ENCODE results near the gene ARHGEF17.
"Not testable (repeated sequence)": the region's sequence is repeated elsewhere in the genome, so short reads cannot be mapped to it uniquely, and the experiment has no call there.

The ARHGEF17 gene, protein sequence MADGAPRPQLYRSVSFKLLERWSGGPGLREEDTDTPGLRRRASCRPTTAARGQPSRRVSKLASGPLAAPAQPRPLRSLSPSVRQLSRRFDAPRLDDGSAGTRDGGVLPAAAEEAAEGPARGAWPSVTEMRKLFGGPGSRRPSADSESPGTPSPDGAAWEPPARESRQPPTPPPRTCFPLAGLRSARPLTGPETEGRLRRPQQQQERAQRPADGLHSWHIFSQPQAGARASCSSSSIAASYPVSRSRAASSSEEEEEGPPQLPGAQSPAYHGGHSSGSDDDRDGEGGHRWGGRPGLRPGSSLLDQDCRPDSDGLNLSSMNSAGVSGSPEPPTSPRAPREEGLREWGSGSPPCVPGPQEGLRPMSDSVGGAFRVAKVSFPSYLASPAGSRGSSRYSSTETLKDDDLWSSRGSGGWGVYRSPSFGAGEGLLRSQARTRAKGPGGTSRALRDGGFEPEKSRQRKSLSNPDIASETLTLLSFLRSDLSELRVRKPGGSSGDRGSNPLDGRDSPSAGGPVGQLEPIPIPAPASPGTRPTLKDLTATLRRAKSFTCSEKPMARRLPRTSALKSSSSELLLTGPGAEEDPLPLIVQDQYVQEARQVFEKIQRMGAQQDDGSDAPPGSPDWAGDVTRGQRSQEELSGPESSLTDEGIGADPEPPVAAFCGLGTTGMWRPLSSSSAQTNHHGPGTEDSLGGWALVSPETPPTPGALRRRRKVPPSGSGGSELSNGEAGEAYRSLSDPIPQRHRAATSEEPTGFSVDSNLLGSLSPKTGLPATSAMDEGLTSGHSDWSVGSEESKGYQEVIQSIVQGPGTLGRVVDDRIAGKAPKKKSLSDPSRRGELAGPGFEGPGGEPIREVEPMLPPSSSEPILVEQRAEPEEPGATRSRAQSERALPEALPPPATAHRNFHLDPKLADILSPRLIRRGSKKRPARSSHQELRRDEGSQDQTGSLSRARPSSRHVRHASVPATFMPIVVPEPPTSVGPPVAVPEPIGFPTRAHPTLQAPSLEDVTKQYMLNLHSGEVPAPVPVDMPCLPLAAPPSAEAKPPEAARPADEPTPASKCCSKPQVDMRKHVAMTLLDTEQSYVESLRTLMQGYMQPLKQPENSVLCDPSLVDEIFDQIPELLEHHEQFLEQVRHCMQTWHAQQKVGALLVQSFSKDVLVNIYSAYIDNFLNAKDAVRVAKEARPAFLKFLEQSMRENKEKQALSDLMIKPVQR (N-terminal part only)

DNA sequence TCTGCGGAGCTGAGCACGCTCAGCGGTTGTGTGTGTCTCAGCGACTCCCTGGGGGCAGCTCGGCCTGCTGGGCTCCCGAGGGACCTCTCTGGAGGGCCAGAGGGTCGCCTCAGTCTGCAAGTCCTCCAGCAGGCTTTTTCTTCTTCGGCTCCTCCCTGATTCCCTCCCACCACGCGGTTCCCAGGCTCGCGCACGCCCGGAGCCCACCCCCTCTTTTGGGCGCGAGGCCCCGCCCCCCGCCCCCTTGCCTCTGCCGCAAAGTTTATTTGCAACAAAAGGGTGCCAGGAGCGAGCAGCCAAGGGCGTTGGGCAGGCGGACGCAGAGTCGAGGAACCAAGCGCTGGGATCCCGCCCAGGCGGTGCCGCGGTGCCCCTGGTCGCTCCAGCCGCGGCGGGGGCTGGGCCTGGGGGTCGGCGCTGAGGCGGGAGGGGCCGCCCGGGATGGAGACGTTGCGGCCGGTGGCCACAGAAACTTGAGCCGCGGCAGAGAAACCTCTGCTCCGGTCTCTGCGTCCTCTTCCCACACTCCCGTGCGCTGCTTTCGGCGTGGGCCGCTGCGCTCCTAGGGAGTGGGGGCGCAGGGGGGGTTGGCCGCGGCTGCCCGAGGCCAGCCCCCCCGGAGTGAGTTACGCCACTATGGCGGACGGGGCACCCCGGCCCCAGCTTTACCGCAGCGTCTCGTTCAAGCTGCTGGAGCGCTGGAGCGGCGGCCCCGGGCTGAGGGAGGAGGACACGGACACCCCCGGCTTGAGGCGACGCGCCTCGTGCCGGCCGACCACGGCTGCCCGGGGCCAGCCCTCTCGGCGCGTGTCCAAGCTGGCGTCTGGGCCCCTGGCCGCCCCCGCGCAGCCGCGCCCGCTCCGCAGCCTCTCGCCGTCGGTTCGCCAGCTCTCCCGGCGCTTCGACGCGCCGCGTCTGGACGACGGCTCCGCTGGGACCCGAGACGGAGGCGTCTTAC is at the start of gene ARHGEF17:
Gene ARHGEF17 (plus strand): TSS at position 274 of the 958 bp plus-strand sequence. CDS start 363 bp downstream, at position 637.
- DNase-seq (ENCODE audit: low spot score), result no peak

DNA sequence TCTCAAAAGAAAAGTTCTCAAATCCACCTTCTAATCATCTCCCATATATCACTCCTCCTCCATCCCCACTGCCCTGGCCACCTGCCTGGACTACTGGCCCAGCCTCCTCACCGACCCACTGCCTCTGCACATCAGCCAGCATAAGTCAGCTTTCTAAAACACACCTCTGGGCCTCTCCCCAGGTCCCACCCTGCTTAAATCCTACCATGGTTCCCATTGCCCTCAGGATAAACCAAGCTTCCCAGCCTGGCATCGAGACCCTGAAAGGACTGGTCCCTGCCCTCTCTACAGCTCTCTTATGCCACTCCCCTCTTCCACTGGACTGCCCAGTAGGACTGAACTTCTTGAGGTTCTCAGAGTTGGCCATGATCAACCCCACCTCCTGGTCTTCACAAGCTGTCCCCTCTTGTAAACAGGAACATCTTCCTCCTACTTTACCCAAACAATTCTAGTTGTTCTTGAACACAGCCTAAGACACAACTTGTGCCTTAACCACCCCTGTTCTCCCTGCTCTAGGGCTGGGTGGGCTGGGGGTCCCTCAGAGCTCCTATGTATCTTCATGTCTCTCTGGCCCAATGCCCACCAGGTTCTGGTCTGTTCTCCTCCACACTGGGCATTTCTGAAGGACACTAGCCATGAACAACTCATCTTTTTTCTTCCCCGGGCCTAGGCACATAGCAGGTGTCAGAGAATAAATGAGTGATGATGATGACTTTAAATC is 48.5 kb upstream of the ARHGEF17 start:
- no peak for DNase-seq (ENCODE audit: low spot score)

DNA sequence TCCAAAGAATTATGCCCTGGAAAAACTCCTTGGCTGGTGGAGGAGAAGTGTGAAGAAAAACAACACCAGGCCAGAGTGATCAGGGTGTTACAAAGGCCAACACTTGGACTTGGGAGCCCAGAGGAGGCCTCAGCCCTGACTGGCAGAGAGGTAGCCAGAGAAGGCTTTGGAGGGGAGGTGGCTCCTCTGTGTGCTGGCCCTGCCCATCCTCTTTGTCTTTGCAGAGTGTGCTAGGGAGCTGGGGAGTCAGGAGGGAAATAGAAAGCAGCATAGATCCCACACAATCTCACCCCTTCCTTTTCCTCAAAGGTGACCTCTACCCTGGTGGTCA is 48.0 kb upstream of the ARHGEF17 start:
- no peak for DNase-seq (ENCODE audit: low spot score)

DNA sequence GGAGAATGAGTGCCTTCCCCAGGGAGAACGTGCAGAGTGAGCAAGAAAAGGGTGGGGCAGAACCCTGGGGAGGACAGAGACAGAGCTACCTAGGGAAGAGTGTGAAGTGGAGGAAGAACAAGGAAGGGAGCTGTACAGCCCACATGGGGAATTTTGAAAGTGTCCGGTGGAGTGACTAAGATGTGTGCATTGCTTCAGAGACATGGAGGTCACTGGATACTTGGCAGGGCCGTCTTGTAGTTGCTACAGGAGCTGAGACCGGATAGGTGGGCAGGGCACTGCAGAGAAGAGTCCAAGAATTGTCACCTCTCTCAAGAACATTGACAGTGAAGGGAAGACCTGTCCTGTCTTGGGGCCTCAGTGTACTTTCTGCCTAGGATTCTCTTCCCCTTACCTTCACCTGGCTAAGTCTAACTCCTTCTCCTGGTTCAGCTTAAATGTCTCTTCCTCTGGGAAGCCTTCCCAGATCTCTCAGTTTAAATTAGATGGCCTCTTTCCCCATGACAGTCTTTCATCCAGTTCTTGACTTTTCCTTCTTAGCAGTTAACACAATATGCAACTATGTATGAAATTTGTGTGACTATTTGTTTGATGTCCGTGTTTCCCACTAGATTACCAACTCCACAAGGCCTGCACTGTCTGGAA is 45.1 kb upstream of the ARHGEF17 start:
- DNase-seq (ENCODE audit: low spot score), result no peak

DNA sequence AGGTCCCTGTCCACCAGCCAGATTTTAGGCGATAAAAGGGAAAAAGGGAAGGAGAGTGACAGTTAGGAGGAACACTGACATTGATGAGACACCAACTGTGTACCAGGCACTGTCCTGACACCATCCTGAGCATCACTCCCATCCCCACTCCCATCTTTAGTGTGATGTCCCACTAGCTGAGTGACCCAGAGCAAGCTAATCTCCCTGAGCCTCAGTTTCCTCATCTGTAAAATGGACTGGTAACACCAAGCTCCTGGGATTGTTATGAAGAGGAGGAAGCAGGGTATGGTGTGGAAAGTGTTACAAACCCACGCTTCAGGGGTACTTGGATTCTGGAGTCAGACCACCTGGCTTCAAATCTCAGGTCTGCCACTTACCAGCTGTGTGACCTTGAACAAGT is 44.4 kb upstream of the ARHGEF17 start:
- DNase-seq (ENCODE audit: low spot score), result no peak

DNA sequence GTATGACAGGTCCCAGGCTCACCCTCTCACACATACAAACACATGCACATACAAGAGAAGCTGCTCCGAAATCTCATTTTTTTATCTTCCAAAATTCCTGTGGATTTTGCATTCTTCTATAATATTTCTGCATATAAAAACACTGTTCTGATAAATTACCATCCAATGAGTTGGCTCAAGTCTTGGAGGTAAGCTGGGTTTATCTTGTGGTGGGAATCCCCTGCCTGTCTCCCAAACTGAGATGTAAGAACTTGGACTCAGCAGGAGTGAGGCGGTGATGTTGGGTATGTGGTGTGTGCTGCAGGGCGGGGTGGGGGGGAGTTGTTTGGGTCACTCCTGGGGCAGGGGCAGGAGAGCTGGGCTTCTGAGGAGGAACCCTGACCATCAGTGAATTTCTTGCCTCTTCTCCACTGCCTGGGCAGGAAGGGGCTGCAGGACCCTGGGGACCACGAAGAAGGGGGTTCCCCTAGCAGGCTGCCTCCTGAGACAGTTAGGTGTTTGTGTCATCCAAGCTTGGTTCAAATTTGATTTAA is 42.7 kb upstream of the ARHGEF17 start:
- no peak for DNase-seq (ENCODE audit: low spot score)

DNA sequence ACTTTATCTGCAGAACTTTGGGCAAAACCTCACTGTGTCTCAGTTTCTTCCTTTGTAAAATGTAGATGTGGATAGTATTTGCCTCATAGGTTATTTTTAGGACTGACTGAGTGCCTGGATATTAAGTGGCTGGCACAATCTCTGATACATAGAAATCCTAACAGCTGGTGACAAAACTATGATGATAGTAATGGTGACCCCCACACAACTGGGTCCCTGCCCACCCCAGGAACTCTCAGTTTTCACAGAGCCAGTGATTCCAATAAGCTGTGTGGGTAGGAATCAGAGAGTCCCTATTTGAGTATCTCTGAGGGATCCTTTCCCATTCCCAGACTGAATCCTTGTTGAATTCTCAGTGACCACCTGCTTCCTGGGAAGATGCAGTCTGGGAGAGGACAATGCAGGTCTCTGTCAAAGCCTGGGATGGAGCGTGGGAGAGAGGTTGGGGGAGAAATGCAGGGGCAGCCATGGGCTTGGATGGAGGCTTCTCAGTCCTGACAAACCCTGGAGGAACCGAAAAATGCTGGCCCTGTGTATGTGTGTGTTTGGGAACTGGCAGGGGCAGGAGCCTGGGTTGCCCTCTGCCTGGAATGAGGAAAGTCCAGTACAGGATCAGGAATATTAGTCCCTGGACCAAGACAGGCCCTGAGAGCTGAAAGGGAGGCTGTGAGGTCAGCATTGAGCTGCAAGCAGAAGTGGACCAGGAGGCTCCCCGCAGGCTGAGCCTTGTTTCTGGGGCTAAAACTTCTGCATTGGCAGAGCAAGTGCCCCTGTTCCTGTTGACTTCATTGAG is 42.0 kb upstream of the ARHGEF17 start:
- DNase-seq (ENCODE audit: low spot score), result no peak

DNA sequence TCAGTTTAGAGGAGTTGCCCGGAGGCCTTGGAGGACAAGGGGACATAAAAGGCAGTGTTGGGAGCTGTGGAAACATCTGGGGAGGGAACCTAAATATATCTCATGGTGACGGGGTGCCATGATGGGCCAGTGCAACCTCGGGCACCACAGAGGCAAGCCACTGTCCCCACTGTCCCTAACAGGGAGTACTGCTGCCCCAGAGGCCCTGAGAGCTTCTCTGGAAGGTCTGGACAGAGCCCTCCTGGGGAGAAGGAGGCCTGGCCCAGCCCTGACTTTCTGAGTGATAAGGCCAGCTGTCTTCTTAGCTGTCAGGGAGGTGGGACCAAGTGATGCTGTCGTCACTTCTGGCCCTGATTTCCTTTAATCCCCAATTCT is 41.4 kb upstream of the ARHGEF17 start:
- no peak for DNase-seq (ENCODE audit: low spot score)

DNA sequence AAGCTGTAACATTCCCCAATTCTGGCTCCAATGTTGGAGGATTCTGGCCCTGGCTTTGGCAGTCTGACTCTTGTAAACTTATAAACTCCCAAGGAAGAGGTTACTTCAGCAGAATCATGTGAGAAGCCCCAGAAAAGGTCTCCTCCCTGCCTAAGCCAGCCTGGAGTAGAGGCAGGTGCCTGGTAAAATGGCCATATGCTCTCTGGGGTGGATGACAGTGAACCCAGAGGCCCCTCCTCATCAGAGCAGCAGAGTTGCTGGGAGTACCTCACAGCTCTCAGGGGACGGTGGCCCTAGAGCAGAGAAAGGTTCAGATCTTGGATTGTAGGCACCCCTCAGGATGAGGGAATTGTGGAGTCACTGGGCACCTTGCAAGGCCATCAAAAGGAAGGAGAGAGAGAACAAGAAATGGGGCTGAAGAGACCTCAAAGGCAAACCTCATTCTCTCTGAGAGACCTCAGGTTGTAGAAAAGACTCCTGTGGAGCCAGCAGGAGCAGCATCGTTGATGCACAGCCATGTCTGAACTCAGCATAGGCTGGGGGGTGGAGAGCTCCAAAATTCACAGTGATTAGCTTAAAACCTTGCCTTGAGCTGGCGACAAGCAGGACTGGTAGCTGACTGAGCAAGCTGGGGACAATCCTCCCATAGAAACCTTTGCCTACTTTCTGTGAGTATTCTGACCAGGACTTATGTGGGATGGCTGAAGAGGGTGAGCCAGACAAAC is 40.8 kb upstream of the ARHGEF17 start:
- DNase-seq (ENCODE audit: low spot score), result no peak

DNA sequence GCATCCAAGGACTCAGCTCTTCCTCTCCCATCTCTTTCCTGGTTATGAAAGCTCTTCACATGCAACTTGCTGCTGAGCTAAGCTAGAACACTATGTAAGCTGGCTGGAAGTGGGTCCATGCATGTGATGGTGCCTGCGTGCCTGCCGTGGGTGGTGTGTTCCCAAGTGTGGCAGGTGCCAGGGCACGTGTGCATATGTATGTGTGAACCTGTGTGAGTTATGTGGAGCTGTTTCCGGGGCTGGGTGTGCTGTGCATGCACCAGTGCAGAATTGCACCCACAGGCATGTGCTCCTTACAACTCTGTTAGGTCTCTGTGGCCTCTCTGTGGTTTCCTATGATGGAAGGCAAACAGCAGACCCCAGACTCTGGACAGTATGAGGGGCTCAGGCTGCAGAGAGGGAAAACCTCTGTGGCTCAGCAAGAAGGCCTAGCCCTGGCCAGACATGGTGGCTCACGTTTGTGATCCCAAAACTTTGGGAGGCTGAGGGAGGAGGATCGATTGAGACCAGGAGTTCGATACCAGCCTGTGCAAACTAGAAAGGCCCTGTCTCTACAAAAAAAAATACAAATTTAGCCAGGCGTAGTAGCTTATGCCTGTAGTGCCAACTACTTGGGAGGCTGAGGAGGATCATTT is 40.1 kb upstream of the ARHGEF17 start:
- DNase-seq (ENCODE audit: low spot score), result no peak

DNA sequence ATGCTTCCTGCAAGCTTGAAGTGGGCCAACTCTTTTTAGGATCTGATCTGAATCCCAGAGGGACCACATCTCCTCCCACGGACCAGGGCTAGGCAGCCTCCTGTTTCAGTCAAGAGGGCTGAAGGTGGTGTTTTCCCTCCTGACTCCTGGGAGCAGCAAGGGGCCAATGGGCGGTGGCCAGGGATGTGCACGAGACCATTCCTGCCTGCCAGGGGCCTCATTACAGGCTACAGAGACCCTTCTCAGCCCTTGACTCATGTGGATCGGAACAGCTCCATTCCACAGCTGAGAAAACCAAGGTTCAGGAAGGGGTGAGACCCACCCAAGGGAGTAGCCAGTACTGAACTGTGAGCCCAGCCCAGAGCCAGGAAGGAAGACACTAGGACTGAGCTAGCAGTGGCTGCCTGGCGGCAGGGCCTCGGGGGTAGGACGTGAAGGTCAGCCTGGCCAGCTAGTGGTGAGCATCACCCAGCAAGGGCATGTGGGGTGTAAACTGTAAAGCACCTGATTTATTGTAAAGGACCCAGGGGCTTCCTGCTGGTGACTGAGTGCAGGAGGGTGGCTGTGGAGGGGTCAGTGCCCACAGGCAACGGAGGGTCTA is 39.3 kb upstream of the ARHGEF17 start:
- no peak for DNase-seq (ENCODE audit: low spot score)

DNA sequence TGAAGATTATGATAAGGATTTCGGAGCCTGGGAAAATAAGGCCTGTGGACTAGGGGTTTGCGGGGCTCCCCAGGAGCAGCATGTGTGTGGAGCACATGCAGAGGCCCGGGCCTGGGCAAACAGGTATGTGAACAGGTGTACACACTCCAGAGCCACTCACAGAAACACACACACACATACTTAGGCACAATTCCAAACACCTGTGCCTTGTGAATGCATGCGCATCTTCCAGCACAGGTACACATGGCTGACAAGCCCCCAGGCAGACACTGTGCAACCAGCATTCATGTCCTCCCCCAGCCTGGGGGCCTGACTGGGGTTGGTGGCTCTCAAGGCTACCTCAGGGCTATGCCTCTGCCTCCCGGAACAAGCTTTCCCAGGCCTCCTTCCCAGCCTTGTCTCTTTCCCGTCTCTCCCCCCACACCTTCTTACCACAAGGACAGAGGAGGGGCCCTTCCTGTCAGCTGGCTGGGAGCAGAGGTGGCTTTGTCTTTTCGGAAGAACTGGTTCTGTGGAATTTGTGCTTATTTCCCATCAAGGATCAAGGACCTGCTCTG is 38.5 kb upstream of the ARHGEF17 start:
- DNase-seq (ENCODE audit: low spot score), result no peak

DNA sequence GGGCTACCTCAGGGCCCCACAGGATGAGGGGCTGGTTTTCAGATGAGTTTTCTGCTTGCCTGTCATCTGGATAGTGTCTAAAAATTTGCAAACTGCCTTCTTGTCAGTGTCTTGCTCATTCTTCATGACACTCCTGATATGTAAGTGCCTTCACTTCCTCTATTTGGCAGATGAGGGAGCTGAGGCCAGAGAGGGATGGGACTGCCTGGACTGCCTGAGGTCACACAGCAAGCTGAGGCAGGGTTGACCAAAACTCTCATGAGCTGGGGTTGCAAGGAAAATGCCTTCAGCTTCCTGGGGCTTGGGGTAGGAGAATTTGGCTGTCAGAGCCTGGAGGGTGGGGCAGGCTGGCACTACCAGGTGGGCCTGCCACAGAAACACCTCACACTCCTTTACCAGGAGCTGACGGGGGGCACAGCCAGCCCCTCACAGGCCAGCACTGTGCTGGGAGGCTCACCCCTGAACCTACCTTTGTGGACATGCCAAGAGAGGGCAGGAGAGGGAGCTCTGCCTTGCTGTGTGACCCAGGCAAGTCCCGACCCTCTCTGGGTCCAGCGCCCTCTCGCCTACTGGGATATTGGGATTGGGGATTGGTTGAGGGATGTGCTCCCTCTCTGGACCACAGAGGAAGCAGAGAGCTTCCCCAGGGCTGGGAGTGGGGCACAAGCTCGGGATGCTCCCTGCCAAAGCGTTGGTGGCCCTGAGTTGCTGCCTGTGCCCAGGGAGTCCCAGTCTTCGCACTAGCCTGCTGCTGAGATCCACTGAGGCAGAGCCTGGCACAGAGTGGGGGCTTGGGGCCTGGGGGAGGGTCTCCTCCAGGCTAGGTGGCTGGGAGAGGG is 37.8 kb upstream of the ARHGEF17 start:
- no peak for DNase-seq (ENCODE audit: low spot score)

DNA sequence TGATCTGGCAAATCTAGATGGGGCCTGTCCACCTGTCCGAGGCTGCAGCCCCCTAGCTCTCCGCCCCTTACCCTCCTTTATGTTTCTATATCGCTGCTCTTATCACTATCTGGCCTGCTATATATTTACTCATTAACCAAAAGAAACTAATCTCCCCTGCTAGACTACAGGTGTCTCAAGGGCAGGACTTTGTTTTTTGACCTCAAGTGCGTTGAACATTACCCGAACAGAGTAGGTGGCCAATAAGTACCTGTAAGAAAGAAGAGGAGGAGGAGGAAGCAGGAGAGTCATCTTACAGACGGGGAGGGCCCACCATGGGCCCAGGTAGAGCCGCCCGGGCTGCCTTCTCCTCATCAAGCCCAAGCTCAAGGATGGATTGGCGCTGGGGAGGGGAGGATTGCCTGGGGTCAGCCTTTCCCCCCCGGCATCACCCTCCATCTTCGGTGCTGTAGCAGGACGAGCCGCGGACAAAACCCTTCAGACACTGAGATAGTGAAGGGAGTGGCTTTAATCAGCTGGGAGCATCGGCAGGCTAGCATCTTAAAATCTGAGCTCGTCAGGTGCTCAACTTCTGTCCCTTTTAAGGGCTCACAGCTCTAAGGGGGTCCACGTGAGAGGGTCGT is 37.1 kb upstream of the ARHGEF17 start:
- no peak for DNase-seq (ENCODE audit: low spot score)

DNA sequence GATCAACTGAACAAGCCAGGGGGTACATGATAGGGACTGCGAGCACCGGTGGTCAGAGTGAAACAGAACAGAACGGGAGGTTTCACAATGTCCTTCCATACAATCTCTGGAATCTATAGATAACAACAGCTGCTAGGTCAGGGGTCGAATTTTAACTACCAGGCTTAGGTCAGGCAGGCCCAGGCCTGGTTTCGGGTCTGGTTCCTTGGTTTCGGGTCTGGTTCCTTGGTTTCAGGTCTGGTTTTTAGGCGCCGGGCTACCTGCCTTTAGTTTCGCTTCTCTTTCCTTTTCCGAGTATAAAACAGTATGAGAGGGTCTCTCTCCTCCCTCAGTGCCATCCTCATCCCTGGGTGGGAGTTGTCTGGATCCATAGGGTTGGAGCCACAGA is 36.6 kb upstream of the ARHGEF17 start:
- not testable (repeated sequence) for DNase-seq (ENCODE audit: low spot score)

All from activated CD4-positive, alpha-beta T cell treated with anti-CD3 and anti-CD28 coated beads, Interleukin-2, Interleukin-4, amounts not matched to agents 100 ng/mL and 50 ng/mL, durations not matched to agents 16 hours and 8 hours (primary cell).